H7 (cell line): ENCODE results near the gene MAP1B. TPM values are rescaled to one million over a fixed set of nuclear protein-coding genes. Genes with fewer than 3 reads are reported as not detected.

Experiments
- DNase-seq: peaks from one replicate; pipeline ENCODE4 v3.0.0; 2012
- H3K27me3 ChIP-seq: 2 replicates; pipeline ENCODE4 v1.6.0; 2011; ENCODE audit warnings: mild to moderate bottlenecking, low read length; ENCODE audit not compliant: control insufficient read depth, insufficient read depth
- H3K36me3 ChIP-seq: replicated peaks from 2 replicates; pipeline ENCODE4 v1.5.1; 2011; ENCODE audit warnings: low read length; ENCODE audit not compliant: control insufficient read depth, insufficient read depth
- H3K4me3 ChIP-seq: 2 replicates; pipeline ENCODE4 v1.5.1; 2011; ENCODE audit warnings: low read depth, mild to moderate bottlenecking, control low read depth, low read length, moderate library complexity; ENCODE audit not compliant: insufficient read depth
- total RNA-seq: library from RNA; depleted of rRNA; stranded (reverse); fragments of >200 nt; shearing (Covaris generic); gene quantifications from 2 replicates; pipeline ENCODE4 v1.2.3, GENCODE V29; 2014

Gene MAP1B
- total RNA-seq, 1 experiment from 2014 or later: 31.1 TPM

DNA sequence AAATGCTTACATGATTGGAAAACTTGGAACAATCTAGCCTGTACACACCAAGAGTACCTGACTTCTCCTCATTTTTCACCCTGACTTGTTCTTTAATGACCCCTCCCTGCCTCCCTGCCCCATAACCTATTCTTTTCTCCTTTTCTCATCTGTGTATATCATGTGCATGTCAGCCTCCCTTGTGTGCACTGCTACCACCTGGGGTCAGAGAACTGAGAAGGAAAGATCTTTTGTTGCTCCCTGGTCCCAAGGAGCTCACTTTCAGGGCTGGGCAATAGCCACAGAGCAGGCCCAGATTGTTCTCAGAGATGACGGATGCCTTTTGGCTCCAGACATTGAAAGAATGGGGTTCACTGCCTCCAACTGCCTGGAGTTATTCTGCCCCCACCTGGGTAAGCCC, 5.1 kb downstream of the MAP1B start:
- H3K4me3 ChIP-seq: no peak overlapping the region

DNA sequence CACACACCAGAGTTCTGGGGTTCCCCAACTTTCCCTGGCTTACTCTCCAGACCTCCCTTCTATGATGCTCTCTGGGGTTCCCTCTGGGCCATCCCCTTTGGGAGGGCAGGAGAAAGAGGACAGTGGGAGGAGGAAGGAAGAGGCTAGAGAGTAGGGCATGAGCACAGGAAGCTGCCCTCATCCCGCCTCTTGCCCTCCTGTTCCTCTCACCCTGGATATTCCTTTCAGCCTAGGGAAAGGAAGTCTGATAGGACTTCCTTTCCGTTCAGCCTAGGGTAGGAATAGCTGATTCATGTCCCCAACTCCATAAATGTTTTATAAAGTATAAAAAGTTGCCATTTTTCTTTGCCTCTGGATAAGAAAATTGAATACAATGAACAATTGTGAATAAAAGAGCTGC, 7.4 kb downstream of the MAP1B start:
- Histone ChIP-seq H3K27me3 (no peaks in the 10 kb centered on the region), H3K36me3 (peaks cover 2% of the 10 kb centered on the region)
- no peak for DNase-seq

More for the DNA sequence above, 5.1 kb downstream of the MAP1B start:
- Histone ChIP-seq H3K27me3 (no peaks in the 10 kb centered on the region), H3K36me3 (peaks cover 2% of the 10 kb centered on the region)
- no peak for DNase-seq

DNA sequence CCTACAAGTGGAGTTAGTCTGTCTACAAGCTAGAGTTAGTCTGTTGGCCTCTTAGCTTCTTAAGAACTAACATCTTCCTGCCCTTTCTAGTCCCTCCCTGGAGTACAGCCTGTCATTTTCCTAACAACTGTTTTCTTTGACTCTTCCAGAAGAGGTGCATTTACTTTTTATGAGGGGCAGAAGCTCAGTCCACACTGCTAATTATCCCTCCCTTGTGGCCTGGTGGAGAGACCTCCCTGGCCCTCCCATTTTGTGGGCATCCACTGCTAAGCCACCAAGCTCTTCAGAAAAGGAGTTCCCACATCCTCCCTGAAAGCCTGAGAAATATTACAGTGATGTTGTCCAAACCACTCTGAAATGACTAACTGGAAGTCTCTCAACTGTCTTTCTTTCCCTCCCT, 8.0 kb downstream of the MAP1B start:
- Histone ChIP-seq H3K27me3 (no peaks in the 10 kb centered on the region), H3K36me3 (peaks cover under 1% of the 10 kb centered on the region), H3K4me3 (no peak overlapping the region)
- DNase-seq: no peak

More for the DNA sequence above, 7.4 kb downstream of the MAP1B start:
- H3K4me3 ChIP-seq: no peak overlapping the region

DNA sequence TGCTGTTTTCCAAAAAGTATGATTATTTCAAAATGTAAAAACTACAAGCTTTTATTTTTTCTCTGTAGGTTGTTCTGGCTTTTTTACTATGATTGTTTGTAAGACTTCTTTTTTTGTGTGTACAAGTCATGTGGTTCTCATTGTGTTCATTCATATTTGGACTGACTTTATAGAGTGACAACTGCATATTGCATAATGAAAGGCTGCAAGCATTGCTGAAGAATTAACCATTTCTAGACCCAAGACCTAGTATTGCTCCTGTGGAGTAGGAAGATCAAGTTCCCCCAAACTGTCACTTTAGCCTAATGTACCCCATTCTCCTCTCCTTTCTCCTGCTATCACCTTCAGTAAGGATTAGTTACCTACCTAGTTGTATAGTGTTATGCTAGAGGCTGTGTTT, 10.0 kb downstream of the MAP1B start:
- Histone ChIP-seq H3K36me3 (no peaks in the 10 kb centered on the region; the same call in 1 of the 2 replicates), H3K4me3 (no peak overlapping the region)

DNA sequence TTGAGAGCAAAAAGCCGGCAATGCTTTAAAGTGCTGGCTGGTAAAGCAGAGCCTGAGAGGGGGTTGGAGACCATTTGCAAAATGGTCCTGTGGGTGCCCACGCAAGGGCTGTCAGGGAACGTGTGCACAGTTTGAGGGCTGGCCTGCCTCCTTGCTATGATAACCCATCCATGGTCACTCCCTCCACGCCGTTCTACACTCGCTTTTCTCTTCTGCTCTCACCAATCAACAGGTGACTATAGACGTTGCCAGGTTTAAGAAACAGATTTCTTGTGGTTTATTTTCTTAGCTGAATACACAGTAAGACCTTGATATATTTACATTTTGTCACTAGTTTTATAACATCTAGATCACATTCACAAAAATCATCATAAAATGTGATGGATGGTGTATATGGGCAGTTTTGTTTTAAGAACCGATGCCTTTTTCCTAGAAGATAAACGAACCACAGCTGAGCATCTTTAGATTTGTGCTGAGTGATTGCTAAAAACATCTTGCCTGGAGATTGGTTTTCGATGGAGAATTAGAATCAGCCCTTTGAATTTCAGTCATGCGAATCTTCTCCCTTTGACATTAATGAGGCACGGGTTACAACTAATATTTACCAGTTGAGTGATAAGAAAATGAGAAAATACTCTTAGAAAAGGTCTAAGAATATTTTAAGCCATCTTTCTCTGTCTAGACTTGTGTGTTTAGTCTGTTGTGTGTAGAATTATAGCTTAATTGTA, 13.9 kb downstream of the MAP1B start:
- no peaks in the 10 kb centered on the region for H3K27me3 ChIP-seq
- DNase-seq: no peak
- no peaks in the 10 kb centered on the region; the same call in 1 of the 2 replicates for H3K36me3 ChIP-seq
- no peak overlapping the region for H3K4me3 ChIP-seq

More for the DNA sequence above, 10.0 kb downstream of the MAP1B start:
- no peak for DNase-seq
- H3K27me3 ChIP-seq: no peaks in the 10 kb centered on the region

DNA sequence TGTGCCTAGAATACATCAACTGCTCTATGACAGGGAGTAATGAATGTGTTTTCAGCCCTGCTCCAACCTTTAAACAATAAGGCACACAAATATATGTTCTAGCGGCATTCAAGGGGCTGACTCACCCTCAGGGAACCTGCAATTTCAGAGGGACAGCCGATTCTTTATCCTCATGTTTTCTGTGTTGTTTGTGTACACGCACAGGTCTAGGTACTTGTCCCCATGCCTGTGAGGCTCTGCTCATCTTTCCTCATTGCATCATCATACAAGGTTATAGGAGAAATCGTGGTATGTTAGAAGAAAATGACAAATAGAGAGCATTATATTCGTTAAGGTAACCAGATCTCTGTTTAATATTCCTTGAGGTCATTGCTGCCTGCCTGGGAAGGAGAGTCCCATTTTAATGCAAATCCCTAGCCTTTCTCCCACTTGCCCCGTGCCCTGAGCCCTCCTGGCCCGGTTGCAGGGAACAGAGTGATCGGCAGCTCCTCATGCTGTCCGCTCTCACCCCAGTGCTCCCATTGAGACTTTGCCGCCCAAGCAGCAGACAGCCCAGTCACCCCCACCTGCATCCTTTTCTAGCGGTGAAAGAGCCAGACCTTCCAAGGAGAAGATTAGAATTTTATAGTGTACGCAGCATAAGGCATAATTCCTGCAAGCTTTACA, 14.6 kb downstream of the MAP1B start:
- Histone ChIP-seq H3K4me3 (no peak overlapping the region), H3K36me3 (no peaks in the 10 kb centered on the region; the same call in 1 of the 2 replicates), H3K27me3 (no peaks in the 10 kb centered on the region)
- peak; percentile 45 for DNase-seq

DNA sequence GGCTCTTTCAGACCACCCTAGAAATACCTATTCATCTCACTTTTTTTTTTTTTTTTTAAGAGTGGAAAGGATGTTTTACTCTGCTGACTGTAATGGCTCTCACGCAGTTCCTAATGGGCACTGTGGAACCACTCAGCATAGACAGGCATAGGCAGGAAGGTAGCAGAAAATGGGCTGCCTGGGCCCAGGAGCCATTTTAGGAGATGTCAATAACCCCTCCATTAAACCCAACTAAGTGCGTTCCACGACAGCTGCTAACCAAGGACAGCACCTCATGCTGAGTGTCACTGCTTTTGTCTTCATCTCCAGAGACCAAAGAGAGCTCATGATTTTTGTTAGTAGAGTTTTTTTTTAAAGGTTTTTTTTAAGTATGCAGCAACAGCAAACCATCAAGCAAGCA, 15.3 kb downstream of the MAP1B start:
- peak; percentile 15 for DNase-seq
- no peak overlapping the region for H3K4me3 ChIP-seq
- no peaks in the 10 kb centered on the region; the same call in 1 of the 2 replicates for H3K36me3 ChIP-seq
- no peaks in the 10 kb centered on the region for H3K27me3 ChIP-seq

DNA sequence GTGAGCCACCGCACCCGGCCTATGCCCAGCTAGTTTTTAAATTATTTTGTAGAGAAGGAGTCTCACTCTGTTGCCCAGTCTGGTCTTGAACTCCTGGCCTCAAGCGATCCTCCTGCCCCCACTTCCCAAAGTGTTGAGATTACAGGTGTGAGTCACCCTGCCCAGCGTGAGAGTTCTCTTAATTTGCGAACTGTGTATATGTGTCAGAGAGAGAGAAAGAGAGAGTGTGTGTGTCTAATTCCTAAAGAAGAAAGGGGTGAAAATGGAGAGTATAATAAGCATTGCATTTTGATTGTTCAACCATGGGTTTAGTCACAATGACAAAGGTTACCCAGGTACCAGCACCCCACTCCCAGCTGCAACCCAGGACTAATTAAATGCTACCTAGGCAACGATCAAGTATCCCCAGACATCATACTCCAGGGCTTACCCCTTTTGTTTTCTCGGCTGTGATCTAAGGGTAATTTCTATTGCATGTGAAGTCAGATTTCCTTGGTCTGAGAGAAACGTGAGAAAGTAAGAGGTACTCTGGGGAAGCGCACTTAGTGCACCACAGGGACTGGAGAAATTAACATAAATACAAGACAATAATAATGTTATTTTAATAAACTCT, 16.6 kb downstream of the MAP1B start:
- H3K4me3 ChIP-seq: no peak overlapping the region
- H3K27me3 ChIP-seq: no peaks in the 10 kb centered on the region
- DNase-seq: no peak
- no peaks in the 10 kb centered on the region for H3K36me3 ChIP-seq

DNA sequence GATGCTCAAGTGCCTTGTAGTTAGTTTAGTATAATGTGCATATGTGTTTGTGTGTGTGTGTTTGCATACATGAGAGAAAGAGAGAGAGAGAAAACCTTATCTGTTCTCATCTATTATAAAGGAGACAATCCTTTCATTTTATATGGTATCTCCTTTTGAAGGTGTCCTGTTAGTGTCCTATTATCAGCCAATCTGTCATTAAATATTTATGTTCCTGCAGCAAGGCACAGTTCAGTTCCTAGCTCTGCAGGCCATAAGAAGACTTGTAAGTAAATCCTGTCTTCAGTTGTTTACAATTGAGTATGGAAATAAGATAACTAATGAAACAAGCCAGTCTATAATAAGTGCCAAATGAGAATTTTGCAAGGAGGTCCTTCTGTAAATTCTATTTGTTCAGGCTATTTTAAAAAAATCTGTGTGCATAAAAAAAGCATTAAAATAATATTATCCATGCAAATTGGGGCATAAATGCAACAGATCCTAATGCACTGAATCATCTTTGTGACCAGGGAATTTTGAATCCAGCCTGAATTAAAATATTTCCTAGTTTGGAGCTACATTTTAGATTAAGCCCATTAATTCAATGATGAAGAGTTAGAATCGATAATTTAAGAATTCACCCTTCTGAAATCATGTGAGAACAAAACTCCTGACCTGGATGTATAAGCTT, 18.1 kb downstream of the MAP1B start:
- Histone ChIP-seq H3K27me3 (no peaks in the 10 kb centered on the region), H3K4me3 (no peak overlapping the region), H3K36me3 (no peaks in the 10 kb centered on the region)

DNA sequence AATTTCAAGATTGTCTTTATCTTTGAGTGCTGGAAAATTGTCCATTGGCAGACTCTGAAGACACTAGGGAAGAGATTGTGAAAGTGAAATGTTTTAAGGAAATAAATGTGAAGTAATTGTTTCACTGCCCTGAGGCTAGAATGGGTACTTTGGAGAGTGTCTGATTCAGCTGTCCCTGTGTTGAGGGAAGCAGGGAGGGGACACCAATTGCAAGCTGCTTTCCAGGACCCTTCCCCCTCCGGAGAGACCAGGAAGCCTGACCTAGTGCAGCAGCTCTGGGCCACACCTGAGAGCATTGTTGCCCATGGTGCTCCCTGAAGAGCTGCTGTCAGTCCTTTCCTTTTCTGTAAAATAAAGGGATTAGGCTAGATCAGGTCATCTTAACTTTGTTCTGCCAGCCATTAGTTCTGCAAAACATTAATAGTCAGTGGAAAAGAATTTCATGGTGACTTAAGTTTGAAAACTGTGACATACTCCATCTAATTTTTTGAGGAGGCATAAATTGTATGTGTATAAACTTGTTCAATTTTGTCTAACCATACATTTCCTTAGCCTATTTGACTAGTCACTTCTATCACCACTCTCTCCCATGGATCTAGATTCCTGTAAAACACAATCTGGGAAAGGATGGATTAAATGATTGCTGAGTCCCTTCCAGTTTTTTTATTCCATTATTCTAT, 18.8 kb downstream of the MAP1B start:
- peak; percentile 34 for DNase-seq
- no peaks in the 10 kb centered on the region for H3K36me3 ChIP-seq

More for the DNA sequence above, 18.1 kb downstream of the MAP1B start:
- DNase-seq: no peak

DNA sequence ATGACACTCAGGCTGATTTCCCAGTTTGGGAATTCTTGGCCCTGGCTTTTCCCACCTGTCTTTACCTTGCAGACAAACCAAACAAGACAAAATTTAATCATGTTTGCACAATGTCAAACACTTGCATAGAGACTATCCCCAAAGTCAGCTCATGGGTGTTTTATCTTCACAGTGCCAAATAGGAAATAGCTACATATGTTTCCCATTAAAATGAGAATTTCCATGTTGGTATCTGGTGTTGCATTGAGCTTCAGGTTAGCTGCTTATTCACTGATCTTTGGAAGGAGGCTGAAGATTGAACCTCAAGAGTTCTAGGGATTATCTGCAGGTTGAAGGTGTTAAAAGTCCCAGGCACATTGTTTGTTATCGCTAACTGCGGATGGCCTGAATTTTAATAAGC, 19.5 kb downstream of the MAP1B start:
- no peak for DNase-seq
- Histone ChIP-seq H3K27me3 (no peaks in the 10 kb centered on the region), H3K4me3 (no peak overlapping the region), H3K36me3 (no peaks in the 10 kb centered on the region)

More for the DNA sequence above, 18.8 kb downstream of the MAP1B start:
- Histone ChIP-seq H3K27me3 (no peaks in the 10 kb centered on the region), H3K4me3 (no peak overlapping the region)

DNA sequence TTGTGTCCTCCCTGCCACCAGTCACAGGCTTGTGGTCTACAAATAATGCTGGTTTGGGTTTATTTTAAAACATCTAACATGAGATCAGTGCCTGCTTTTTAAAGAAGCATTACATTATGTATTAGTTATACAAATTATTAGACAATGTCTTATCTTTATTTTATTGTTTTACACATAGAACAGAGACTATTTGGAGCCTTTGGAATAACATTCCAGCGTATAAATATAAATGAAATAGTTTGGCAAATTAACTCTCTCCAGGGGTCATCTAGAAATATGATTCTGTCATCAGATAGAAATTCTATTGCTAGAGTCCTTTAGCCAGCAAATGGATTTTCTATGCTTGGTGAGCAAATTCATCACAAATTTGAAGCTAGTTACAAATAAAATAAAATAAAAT, 22.4 kb downstream of the MAP1B start:
- Histone ChIP-seq H3K4me3 (no peak overlapping the region), H3K36me3 (no peaks in the 10 kb centered on the region), H3K27me3 (no peaks in the 10 kb centered on the region)
- no peak for DNase-seq

DNA sequence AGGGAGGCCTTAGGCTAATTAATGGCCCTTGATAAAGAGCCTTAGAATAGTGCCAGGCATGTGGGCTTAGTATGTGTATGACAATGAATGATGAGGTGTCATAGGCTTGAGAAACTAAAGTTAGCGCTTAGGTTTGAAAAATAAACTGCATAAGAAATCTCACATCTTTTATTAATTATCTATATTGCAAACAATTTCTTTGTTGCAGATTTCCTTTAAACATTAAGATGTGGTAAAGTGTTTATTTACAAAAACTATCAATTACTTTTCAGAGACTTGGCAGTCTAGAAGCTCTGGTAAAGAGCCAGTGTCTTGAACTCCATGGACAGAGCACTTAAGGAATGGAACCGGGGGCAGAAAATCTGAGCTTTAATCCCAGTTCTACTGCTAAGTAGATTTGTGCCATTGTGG, 23.1 kb downstream of the MAP1B start:
- Histone ChIP-seq H3K27me3 (no peaks in the 10 kb centered on the region), H3K36me3 (no peaks in the 10 kb centered on the region)
- no peak for DNase-seq

More for the DNA sequence above, 23.1 kb downstream of the MAP1B start:
- H3K4me3 ChIP-seq: no peak overlapping the region
